Prostate gland (tissue), 2 donors: Measurements from ENCODE around the gene IFNL3. TPM values are rescaled to one million over a fixed set of nuclear protein-coding genes. Genes with fewer than 3 reads are reported as not detected.

Experiments
- DNase-seq: peaks from one replicate; pipeline ENCODE4 v3.0.0-alpha.2; 2019; ENCODE audit warnings: low spot score
- H3K27ac ChIP-seq, 2 donors: fragments of 200-600 bp; sonication (generic); 2 replicates each; pipeline ENCODE4 v1.5.1; 2017 to 2019
- H3K27me3 ChIP-seq: fragments of 200-600 bp; sonication (generic); replicated peaks from 2 replicates; pipeline ENCODE4 v1.5.1; 2019; ENCODE audit not compliant: insufficient read depth
- H3K36me3 ChIP-seq, 2 donors: fragments of 200-600 bp; sonication (generic); 1 replicate in 1 of 2; 2 replicates in 1 of 2; pipeline versions ENCODE4 v1.5.1 to v1.8.1; 2017 to 2019
- H3K4me1 ChIP-seq: fragments of 200-600 bp; sonication (generic); replicated peaks from 2 replicates; pipeline ENCODE4 v1.5.1; 2019
- H3K4me3 ChIP-seq, 2 donors: fragments of 200-600 bp; sonication (generic); 2 replicates each; pipeline ENCODE4 v1.5.1; 2017 to 2019
- H3K9me3 ChIP-seq: fragments of 200-600 bp; sonication (generic); 2 replicates; pipeline ENCODE4 v1.5.1; 2017
- CTCF ChIP-seq, 4 experiments: fragments of 200-600 bp in 2 of 4; fragments of 450-650 bp in 2 of 4; sonication (generic) in 2 of 4; IDR thresholded peaks; 1 replicate in 3 of 4; 2 replicates in 1 of 4; pipeline ENCODE4 v1.5.1; 2016 to 2019; ENCODE audit warnings: antibody characterized with exemption in 4 of 4, mild to moderate bottlenecking in 2 of 4, moderate library complexity in 2 of 4
- POLR2A ChIP-seq: fragments of 450-650 bp; IDR thresholded peaks from one replicate; pipeline ENCODE4 v1.6.1; 2016; ENCODE audit warnings: antibody characterized with exemption, mild to moderate bottlenecking
- POLR2AphosphoS5 ChIP-seq: sonication (generic); formaldehyde crosslinking; IDR thresholded peaks from one replicate; pipeline ENCODE4 v1.6.1; 2017; ENCODE audit warnings: antibody characterized with exemption
- WGBS: methylation state at CpG from one replicate; pipeline ENCODE4 v1.1.5; 2018; 5-methylcytosine and 5-hydroxymethylcytosine counted together
- intact Hi-C: fragments of 100-400 bp; cut with DNase I; formaldehyde crosslinking; loops from one replicate; pipeline ENCODE4 v1.14.2; 2022
- total RNA-seq, 2 donors: library from RNA; depleted of rRNA; stranded (reverse); fragments of >200 nt; gene quantifications; one replicate each; pipeline ENCODE4 v1.1.0, GENCODE V29; 2016

The IFNL3 gene
- total RNA-seq, 2 donors from 2014 or later, result not detected

- Histone ChIP-seq H3K4me3 (no peak overlapping the region), H3K9me3 (no peaks in the 10 kb centered on the region), H3K27me3 (peaks cover 28% of the 10 kb centered on the region), H3K27ac (no peak overlapping the region), H3K36me3 (no peaks in the 10 kb centered on the region), H3K4me1 (no peaks in the 10 kb centered on the region)
- no peak for DNase-seq
- 88% methylated on average over 3 of the region's 3 CpGs for WGBS
- intact Hi-C loops, result no loop called here
- TF ChIP-seq POLR2AphosphoS5, result no peak
- no peak for TF ChIP-seq CTCF (IDR thresholded peaks at IDR 0.05)
- no peak for TF ChIP-seq POLR2A
These were observed 16.9 kb upstream of the IFNL3 start for GRCh38 chr19:39261704-39262103.

GRCh38 chr19:39257227-39257626, 12.4 kb upstream of the IFNL3 start:
- Histone ChIP-seq H3K9me3 (no peaks in the 10 kb centered on the region), H3K27me3 (peaks cover 9% of the 10 kb centered on the region), H3K36me3 (no peaks in the 10 kb centered on the region), H3K27ac (no peak overlapping the region), H3K4me1 (no peaks in the 10 kb centered on the region), H3K4me3 (no peak overlapping the region)
- DNase-seq, result no peak
- 96% methylated on average over 4 of the region's 4 CpGs for WGBS
- intact Hi-C loops, result no loop called here
- TF ChIP-seq CTCF (IDR thresholded peaks at IDR 0.05), result no peak
- TF ChIP-seq POLR2AphosphoS5, result no peak
- TF ChIP-seq POLR2A, result no peak

- DNase-seq, result no peak
- WGBS, result 77% methylated on average over 29 of the region's 29 CpGs
- Histone ChIP-seq H3K4me1 (no peaks in the 10 kb centered on the region), H3K36me3 (no peaks in the 10 kb centered on the region), H3K9me3 (no peaks in the 10 kb centered on the region), H3K27me3 (no peaks in the 10 kb centered on the region), H3K27ac (no peak overlapping the region), H3K4me3 (no peak overlapping the region)
- intact Hi-C loops, result no loop called here
- no peak for TF ChIP-seq CTCF (IDR thresholded peaks at IDR 0.05)
- no peak for TF ChIP-seq POLR2A
- no peak for TF ChIP-seq POLR2AphosphoS5
These were observed 9.9 kb upstream of the IFNL3 start for GRCh38 chr19:39254531-39255345.

GRCh38 chr19:39253374-39254149, 8.8 kb upstream of the IFNL3 start:
- WGBS, result 78% methylated on average over 8 of the region's 8 CpGs
- intact Hi-C loops, result no loop called here
- no peaks in the 10 kb centered on the region for H3K36me3 ChIP-seq
- H3K9me3 ChIP-seq, result no peaks in the 10 kb centered on the region
- no peak for TF ChIP-seq CTCF (IDR thresholded peaks at IDR 0.05)
- TF ChIP-seq POLR2AphosphoS5, result no peak
- TF ChIP-seq POLR2A, result no peak
- no peak for DNase-seq
- no peak overlapping the region for H3K4me3 ChIP-seq
- H3K27ac ChIP-seq, result no peak overlapping the region
- peaks cover 2% of the 10 kb centered on the region for H3K27me3 ChIP-seq
- no peaks in the 10 kb centered on the region for H3K4me1 ChIP-seq
